H9 (cell line): ENCODE measurements around the gene INSR. TPM values are rescaled to one million over a fixed set of nuclear protein-coding genes. Genes with fewer than 3 reads are reported as not detected.

Experiments used
- DNase-seq: peaks from one replicate; pipeline ENCODE4 v3.0.0-alpha.2; 2017
- H2AFZ ChIP-seq: one replicate; pipeline ENCODE4 v1.6.1; 2013; ENCODE audit warnings: mild to moderate bottlenecking, low read length, control low read depth, moderate library complexity
- H2AK5ac ChIP-seq: 2 replicates; pipeline ENCODE4 v1.6.1; 2013; ENCODE audit warnings: low read length, control low read depth, mixed read lengths; ENCODE audit not compliant: insufficient read length
- H2BK120ac ChIP-seq: one replicate; pipeline ENCODE4 v1.6.1; 2013; ENCODE audit warnings: low read depth, mild to moderate bottlenecking, low read length, control low read depth, inconsistent platforms; ENCODE audit not compliant: poor library complexity, severe bottlenecking
- H2BK12ac ChIP-seq: 2 replicates; pipeline ENCODE4 v1.6.1; 2013; ENCODE audit warnings: low read length, control low read depth, mixed read lengths, low read depth; ENCODE audit not compliant: insufficient read length
- H2BK15ac ChIP-seq: 2 replicates; pipeline ENCODE4 v1.6.1; 2013; ENCODE audit warnings: low read depth, low read length, control low read depth
- H2BK20ac ChIP-seq: one replicate; pipeline ENCODE4 v1.6.1; 2013; ENCODE audit warnings: low read depth, mild to moderate bottlenecking, low read length, control low read depth, inconsistent platforms; ENCODE audit not compliant: poor library complexity, severe bottlenecking
- H2BK5ac ChIP-seq: 2 replicates; pipeline ENCODE4 v1.6.1; 2013; ENCODE audit warnings: low read length, control low read depth, mixed read lengths; ENCODE audit not compliant: insufficient read length
- H3K14ac ChIP-seq: 2 replicates; pipeline ENCODE4 v1.6.1; 2013; ENCODE audit warnings: low read length, control low read depth; ENCODE audit not compliant: insufficient read depth
- H3K18ac ChIP-seq: 2 replicates; pipeline ENCODE4 v1.6.1; 2013; ENCODE audit warnings: low read depth, mild to moderate bottlenecking, mixed read lengths, low read length, control low read depth; ENCODE audit not compliant: insufficient read length
- H3K23ac ChIP-seq: 2 replicates; pipeline ENCODE4 v1.6.1; 2013; ENCODE audit warnings: low read length, control low read depth, mixed read lengths, low read depth; ENCODE audit not compliant: insufficient read length
- H3K23me2 ChIP-seq: 2 replicates; pipeline ENCODE4 v1.6.1; 2013; ENCODE audit warnings: low read depth, mild to moderate bottlenecking, mixed read lengths, low read length, control low read depth; ENCODE audit not compliant: insufficient read length, poor library complexity, severe bottlenecking
- H3K27ac ChIP-seq: 2 replicates; pipeline ENCODE4 v1.5.1; 2013; ENCODE audit warnings: low read length, control low read depth, mixed read lengths, low read depth; ENCODE audit not compliant: insufficient read length
- H3K27me3 ChIP-seq: 2 replicates; pipeline ENCODE4 v1.6.1; 2013; ENCODE audit warnings: low read length, control low read depth, inconsistent platforms; ENCODE audit not compliant: insufficient read depth
- H3K4ac ChIP-seq: 2 replicates; pipeline ENCODE4 v1.6.1; 2013; ENCODE audit warnings: low read depth, mild to moderate bottlenecking, control low read depth, inconsistent platforms, low read length, moderate library complexity
- H3K4me1 ChIP-seq: 2 replicates; pipeline ENCODE4 v1.6.1; 2013; ENCODE audit warnings: low read length, control low read depth, inconsistent platforms; ENCODE audit not compliant: insufficient read depth
- H3K4me2 ChIP-seq: 2 replicates; pipeline ENCODE4 v1.6.1; 2013; ENCODE audit warnings: low read length, control low read depth, mixed read lengths; ENCODE audit not compliant: insufficient read length, insufficient read depth
- H3K56ac ChIP-seq: 2 replicates; pipeline ENCODE4 v1.6.1; 2013; ENCODE audit warnings: low read depth, mild to moderate bottlenecking, mixed read lengths, low read length, control low read depth; ENCODE audit not compliant: insufficient read length
- H3K79me1 ChIP-seq: 2 replicates; pipeline ENCODE4 v1.6.1; 2013; ENCODE audit warnings: low read depth, mild to moderate bottlenecking, moderate library complexity, low read length, control low read depth, inconsistent platforms; ENCODE audit not compliant: insufficient read depth, poor library complexity, severe bottlenecking
- H3K79me2 ChIP-seq: 2 replicates; pipeline ENCODE4 v1.6.1; 2013; ENCODE audit warnings: low read length, control low read depth, inconsistent platforms; ENCODE audit not compliant: insufficient read depth
- H3K9ac ChIP-seq: 2 replicates; pipeline ENCODE4 v1.6.1; 2013; ENCODE audit warnings: low read length, control low read depth, mixed read lengths; ENCODE audit not compliant: insufficient read length; ENCODE audit errors: extremely low read depth
- H3K9me3 ChIP-seq: one replicate; pipeline ENCODE4 v1.6.1; 2013; ENCODE audit warnings: low read depth, low read length, inconsistent platforms; ENCODE audit not compliant: control insufficient read depth
- H3T11ph ChIP-seq: one replicate; pipeline ENCODE4 v1.6.1; 2013; ENCODE audit warnings: mild to moderate bottlenecking, low read length, control low read depth, inconsistent platforms
- H4K20me1 ChIP-seq: one replicate; pipeline ENCODE4 v1.6.1; 2013; ENCODE audit not compliant: control insufficient read depth, insufficient read length, insufficient read depth
- H4K5ac ChIP-seq: 2 replicates; pipeline ENCODE4 v1.6.1; 2013; ENCODE audit warnings: low read depth, mild to moderate bottlenecking, mixed read lengths, low read length, control low read depth; ENCODE audit not compliant: insufficient read length
- H4K8ac ChIP-seq: replicated peaks from 2 replicates; pipeline ENCODE4 v1.6.1; 2013; ENCODE audit warnings: low read length, control low read depth, mixed read lengths, low read depth; ENCODE audit not compliant: insufficient read length
- H4K91ac ChIP-seq: 2 replicates; pipeline ENCODE4 v1.6.1; 2013; ENCODE audit warnings: low read depth, mild to moderate bottlenecking, moderate library complexity, mixed read lengths, low read length, control low read depth; ENCODE audit not compliant: insufficient read length
- H3K27ac Mint-ChIP-seq, 3 experiments: 2 replicates in 2 of 3; 3 replicates in 1 of 3; pipeline ENCODE4 v1.8.0; 2020 to 2021; ENCODE audit warnings: mixed read lengths in 3 of 3, mild to moderate bottlenecking in 1 of 3, moderate library complexity in 1 of 3
- H3K27me3 Mint-ChIP-seq: 2 replicates; pipeline ENCODE4 v1.8.0; 2021; ENCODE audit warnings: low read depth, mild to moderate bottlenecking, moderate library complexity, mixed read lengths
- H3K36me3 Mint-ChIP-seq, 3 experiments: 2 replicates in 2 of 3; 3 replicates in 1 of 3; pipeline ENCODE4 v1.8.0; 2020 to 2021; ENCODE audit warnings: low read depth in 3 of 3, mixed read lengths in 3 of 3; ENCODE audit not compliant: insufficient read depth in 1 of 3
- H3K4me1 Mint-ChIP-seq, 2 experiments: 2 replicates each; pipeline ENCODE4 v1.8.0; 2020; ENCODE audit warnings: mixed read lengths in 2 of 2
- H3K4me3 Mint-ChIP-seq, 2 experiments: 2 replicates in 1 of 2; 3 replicates in 1 of 2; pipeline ENCODE4 v1.8.0; 2020 to 2021; ENCODE audit warnings: mild to moderate bottlenecking in 2 of 2, mixed read lengths in 2 of 2, moderate library complexity in 1 of 2
- H3K9me3 Mint-ChIP-seq, 2 experiments: 2 replicates in 1 of 2; 3 replicates in 1 of 2; pipeline ENCODE4 v1.8.0; 2020; ENCODE audit warnings: mild to moderate bottlenecking in 2 of 2, mixed read lengths in 2 of 2, moderate library complexity in 1 of 2
- CTCF ChIP-seq: fragments of 200-600 bp; sonication (generic); conservative IDR thresholded peaks from 3 replicates; pipeline ENCODE4 v1.8.0; 2021; ENCODE audit warnings: antibody characterized with exemption, mild to moderate bottlenecking
- WGBS: extraction: QIAGEN DNeasy Blood & Tissue Kit; methylation state at CpG from one replicate; pipeline ENCODE4 v1.1.7; 2013; ENCODE audit warnings: missing lambda C conversion rate, low lambda C conversion rate, mixed read lengths; ENCODE audit not compliant: insufficient read length; ENCODE audit errors: extremely low coverage; 5-methylcytosine and 5-hydroxymethylcytosine counted together
- total RNA-seq: library from RNA; stranded (reverse); gene quantifications from 2 replicates; pipeline ENCODE4 v1.2.1, GENCODE V29; 2021

Gene INSR
- total RNA-seq, 1 experiment from 2014 or later, result 39.8 TPM

GRCh38 chr19:7266832-7267231 lies 27.4 kb downstream of the INSR start:
- no peaks in the 10 kb centered on the region for H4K20me1 ChIP-seq
- no peaks in the 10 kb centered on the region for H3K9me3 ChIP-seq
- no peak overlapping the region for H3K4me2 ChIP-seq
- no peaks in the 10 kb centered on the region for H3K23me2 ChIP-seq
- H3K18ac ChIP-seq, result no peak overlapping the region
- no CpG with 5 or more reads among the region's 7 CpGs for WGBS
- H2BK20ac ChIP-seq, result no peak overlapping the region
- H3K79me2 ChIP-seq, result peaks cover 4% of the 10 kb centered on the region; the same call in 1 of the 2 replicates
- Mint-ChIP-seq H3K4me1 (peaks cover 2 to 29% of the 10 kb centered on the region in 2 experiments), H3K27ac (no peak overlapping the region), H3K36me3 (peaks cover 14 to 25% (median 20%) of the 10 kb centered on the region in 3 experiments; a peak in 6 of 7 replicates), H3K27me3 (no peaks in the 10 kb centered on the region), H3K9me3 (no peaks in the 10 kb centered on the region), H3K4me3 (no peak overlapping the region; a peak in 1 of 5 replicates)
- TF ChIP-seq CTCF, result no peak
- H3K9ac ChIP-seq, result no peak overlapping the region
- H3K4me1 ChIP-seq, result no peaks in the 10 kb centered on the region
- H2BK5ac ChIP-seq, result no peak overlapping the region
- no peak overlapping the region for H2BK120ac ChIP-seq
- no peak overlapping the region for H2AK5ac ChIP-seq
- H3K27ac ChIP-seq, result no peak overlapping the region
- no peak overlapping the region for H3K23ac ChIP-seq
- no peaks in the 10 kb centered on the region for H3K27me3 ChIP-seq
- no peak overlapping the region for H3T11ph ChIP-seq
- no peak for DNase-seq
- peaks cover 3% of the 10 kb centered on the region for H3K79me1 ChIP-seq
- H3K14ac ChIP-seq, result no peak overlapping the region
- H3K56ac ChIP-seq, result no peak overlapping the region
- no peak overlapping the region for H2BK12ac ChIP-seq
- H2BK15ac ChIP-seq, result no peak overlapping the region
- H3K4ac ChIP-seq, result no peak overlapping the region
- no peak overlapping the region for H4K5ac ChIP-seq
- H4K8ac ChIP-seq, result no peak overlapping the region
- no peak overlapping the region for H2AFZ ChIP-seq
- H4K91ac ChIP-seq, result no peak overlapping the region
